ENCODE results near the gene FXYD3. TPM values are rescaled to one million over a fixed set of nuclear protein-coding genes. Genes with fewer than 3 reads are reported as not detected.
A peak's percentile ranks its signal among the peaks of the same experiment; 100 is the strongest.

Gene FXYD3
- total RNA-seq = not detected in 2 replicates

- DNase-seq (ENCODE audit: low read depth in 2 of 2) = no peak
Observed at GRCh38 chr19:35115177-35115951, at the start of gene FXYD3. Gene FXYD3 (plus strand): TSS chr19:35115823. CDS start chr19:35119377, 3,554 bp downstream.

GRCh38 chr19:35066121-35066520 lies 49.5 kb upstream of the FXYD3 start:
- DNase-seq (ENCODE audit: low read depth in 2 of 2) = no peak

- peak; percentile 57 to 75 for DNase-seq (ENCODE audit: low read depth in 2 of 2)
Observed at GRCh38 chr19:35066691-35067563, 48.7 kb upstream of the FXYD3 start.

GRCh38 chr19:35068941-35069634 lies 46.5 kb upstream of the FXYD3 start:
- no peak for DNase-seq (ENCODE audit: low read depth in 2 of 2)

- no peak for DNase-seq (ENCODE audit: low read depth in 2 of 2)
Observed at GRCh38 chr19:35069696-35070095, 45.9 kb upstream of the FXYD3 start.

GRCh38 chr19:35070471-35070870 lies 45.2 kb upstream of the FXYD3 start:
- DNase-seq (ENCODE audit: low read depth in 2 of 2) = no peak

GRCh38 chr19:35073516-35073915 lies 42.1 kb upstream of the FXYD3 start:
- no peak for DNase-seq (ENCODE audit: low read depth in 2 of 2)

- no peak for DNase-seq (ENCODE audit: low read depth in 2 of 2)
Observed at GRCh38 chr19:35073941-35074340, 41.7 kb upstream of the FXYD3 start.

GRCh38 chr19:35074426-35075201 lies 41.0 kb upstream of the FXYD3 start:
- no peak for DNase-seq (ENCODE audit: low read depth in 2 of 2)

GRCh38 chr19:35075202-35076025 lies 40.2 kb upstream of the FXYD3 start:
- DNase-seq (ENCODE audit: low read depth in 2 of 2) = no peak

- no peak for DNase-seq (ENCODE audit: low read depth in 2 of 2)
Observed at GRCh38 chr19:35076026-35076370, 39.6 kb upstream of the FXYD3 start.

GRCh38 chr19:35076657-35077056 lies 39.0 kb upstream of the FXYD3 start:
- DNase-seq (ENCODE audit: low read depth in 2 of 2) = no peak

GRCh38 chr19:35077411-35078223 lies 38.0 kb upstream of the FXYD3 start:
- no peak for DNase-seq (ENCODE audit: low read depth in 2 of 2)

- no peak for DNase-seq (ENCODE audit: low read depth in 2 of 2)
Observed at GRCh38 chr19:35079826-35080225, 35.8 kb upstream of the FXYD3 start.

- DNase-seq (ENCODE audit: low read depth in 2 of 2) = no peak
Observed at GRCh38 chr19:35080613-35081170, 34.9 kb upstream of the FXYD3 start.

- no peak for DNase-seq (ENCODE audit: low read depth in 2 of 2)
Observed at GRCh38 chr19:35081201-35081600, 34.4 kb upstream of the FXYD3 start.

- DNase-seq (ENCODE audit: low read depth in 2 of 2) = no peak
Observed at GRCh38 chr19:35083691-35084508, 31.7 kb upstream of the FXYD3 start.

GRCh38 chr19:35084509-35084762 lies 31.2 kb upstream of the FXYD3 start:
- DNase-seq (ENCODE audit: low read depth in 2 of 2) = no peak

- DNase-seq (ENCODE audit: low read depth in 2 of 2) = no peak
Observed at GRCh38 chr19:35085947-35086346, 29.7 kb upstream of the FXYD3 start.
